Caco-2 (cell line): ENCODE measurements around the gene ARHGEF2. TPM values are rescaled to one million over a fixed set of nuclear protein-coding genes. Genes with fewer than 3 reads are reported as not detected.
A peak's percentile ranks its signal among the peaks of the same experiment; 100 is the strongest.

Experiments used
- BruUV-seq: library from RNA; stranded (reverse); fragments of 400-500 nt; replicated peaks from 2 replicates; lab custom pipeline; 2021; lab: Mats Ljungman, UMichigan
- CTCF ChIA-PET: fragments of 300-600 bp; sonication (Branson Sonifier 250); formaldehyde crosslinking; loops from one replicate; lab custom pipeline; 2022; ENCODE audit warnings: antibody characterized with exemption; lab: Charles Lee
- POLR2A ChIA-PET: fragments of 300-600 bp; sonication (Branson Sonifier 250); formaldehyde crosslinking; loops from one replicate; lab custom pipeline; 2022; ENCODE audit warnings: antibody characterized with exemption; lab: Charles Lee
- DNase-seq, 2 experiments: peaks; one replicate each; pipeline versions ENCODE4 v3.0.0 to v3.0.0-alpha.2; 2020 to 2022
- H3K27me3 ChIP-seq: replicated peaks from 2 replicates; pipeline ENCODE4 v1.6.0; 2011; ENCODE audit warnings: low read length; ENCODE audit not compliant: control insufficient read depth, insufficient read depth
- H3K36me3 ChIP-seq: 2 replicates; pipeline ENCODE4 v1.5.1; 2011; ENCODE audit warnings: low read length; ENCODE audit not compliant: control insufficient read depth, insufficient read depth
- H3K4me1 ChIP-seq: fragments of 250-450 bp; sonication (Bioruptor Pico); 2 replicates; pipeline ENCODE4 v1.5.1; 2020; ENCODE audit warnings: mild to moderate bottlenecking
- H3K4me3 ChIP-seq: 2 replicates; pipeline ENCODE4 v1.5.1; 2011; ENCODE audit warnings: low read depth, mild to moderate bottlenecking, control low read depth, low read length
- H3K9me3 ChIP-seq: fragments of 250-450 bp; sonication (Bioruptor Pico); 2 replicates; pipeline ENCODE4 v1.5.1; 2020; ENCODE audit warnings: mild to moderate bottlenecking, moderate library complexity
- H3K27ac Mint-ChIP-seq: one replicate; pipeline ENCODE4 v1.8.0; 2022; ENCODE audit warnings: mixed read lengths; ENCODE audit not compliant: unreplicated experiment
- H3K27me3 Mint-ChIP-seq: one replicate; pipeline ENCODE4 v1.8.0; 2022; ENCODE audit warnings: mixed read lengths; ENCODE audit not compliant: insufficient read depth, unreplicated experiment
- H3K36me3 Mint-ChIP-seq: one replicate; pipeline ENCODE4 v1.8.0; 2022; ENCODE audit warnings: mild to moderate bottlenecking, mixed read lengths; ENCODE audit not compliant: insufficient read depth, unreplicated experiment
- H3K4me1 Mint-ChIP-seq: one replicate; pipeline ENCODE4 v1.8.0; 2022; ENCODE audit warnings: low read depth, mixed read lengths; ENCODE audit not compliant: unreplicated experiment
- H3K4me3 Mint-ChIP-seq: one replicate; pipeline ENCODE4 v1.8.0; 2022; ENCODE audit warnings: mild to moderate bottlenecking, moderate library complexity, mixed read lengths; ENCODE audit not compliant: unreplicated experiment
- H3K9me3 Mint-ChIP-seq: one replicate; pipeline ENCODE4 v1.8.0; 2022; ENCODE audit warnings: mixed read lengths; ENCODE audit not compliant: unreplicated experiment
- intact Hi-C: fragments of 100-400 bp; cut with micrococcal nuclease; formaldehyde crosslinking; loops from one replicate; pipeline ENCODE4 v1.10.0; 2022; ENCODE audit not compliant: unreplicated experiment
- total RNA-seq: library from RNA; stranded (reverse); gene quantifications from 2 replicates; pipeline ENCODE4 v1.2.3, GENCODE V29; 2022
- TF ChIP-seq, protein P1 (sequence below), 2 experiments: fragments of 200-600 bp in 1 of 2; IDR thresholded peaks; 1 replicate in 1 of 2; 2 replicates in 1 of 2; pipeline versions ENCODE4 v1.5.1 to v1.8.0; 2011 to 2022; ENCODE audit warnings: antibody characterized with exemption in 1 of 2, control low read depth in 1 of 2, inconsistent platforms in 1 of 2, low read depth in 1 of 2, low read length in 1 of 2, mild to moderate bottlenecking in 1 of 2, moderate library complexity in 1 of 2; ENCODE audit not compliant: insufficient read depth in 1 of 2, severe bottlenecking in 1 of 2, unreplicated experiment in 1 of 2

Gene ARHGEF2
- total RNA-seq, 1 experiment from 2014 or later = 60.3 TPM

DNA sequence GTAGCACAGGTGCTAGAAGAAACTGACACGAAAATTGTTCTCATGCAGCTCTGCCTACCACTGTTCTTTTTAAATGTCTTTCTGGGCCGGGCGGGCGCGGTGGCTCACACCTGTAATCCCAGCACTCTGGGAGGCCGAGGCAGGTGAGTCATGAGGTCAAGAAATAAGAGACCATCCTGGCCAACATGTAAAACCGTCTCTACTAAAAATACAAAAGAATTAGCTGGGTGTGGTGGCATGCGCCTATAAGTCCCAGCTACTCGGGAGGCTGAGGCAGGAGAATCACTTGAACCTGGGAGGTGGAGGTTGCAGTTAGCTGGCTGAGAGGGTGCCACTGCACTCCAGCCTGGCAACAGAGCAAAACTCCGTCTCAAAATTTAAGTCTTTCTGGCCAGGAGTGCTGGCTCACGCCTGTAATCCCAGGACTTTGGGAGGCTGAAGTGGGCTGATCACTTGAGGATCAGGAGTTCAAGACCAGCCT, 66.3 kb downstream of the ARHGEF2 start:
- Mint-ChIP-seq H3K27ac (peak overlapping the region; percentile 84), H3K36me3 (peaks cover 63% of the 10 kb centered on the region), H3K4me3 (peak overlapping the region; percentile 89), H3K27me3 (no peaks in the 10 kb centered on the region), H3K9me3 (no peaks in the 10 kb centered on the region), H3K4me1 (peaks cover 15% of the 10 kb centered on the region)
- TF ChIP-seq, protein P1, sequence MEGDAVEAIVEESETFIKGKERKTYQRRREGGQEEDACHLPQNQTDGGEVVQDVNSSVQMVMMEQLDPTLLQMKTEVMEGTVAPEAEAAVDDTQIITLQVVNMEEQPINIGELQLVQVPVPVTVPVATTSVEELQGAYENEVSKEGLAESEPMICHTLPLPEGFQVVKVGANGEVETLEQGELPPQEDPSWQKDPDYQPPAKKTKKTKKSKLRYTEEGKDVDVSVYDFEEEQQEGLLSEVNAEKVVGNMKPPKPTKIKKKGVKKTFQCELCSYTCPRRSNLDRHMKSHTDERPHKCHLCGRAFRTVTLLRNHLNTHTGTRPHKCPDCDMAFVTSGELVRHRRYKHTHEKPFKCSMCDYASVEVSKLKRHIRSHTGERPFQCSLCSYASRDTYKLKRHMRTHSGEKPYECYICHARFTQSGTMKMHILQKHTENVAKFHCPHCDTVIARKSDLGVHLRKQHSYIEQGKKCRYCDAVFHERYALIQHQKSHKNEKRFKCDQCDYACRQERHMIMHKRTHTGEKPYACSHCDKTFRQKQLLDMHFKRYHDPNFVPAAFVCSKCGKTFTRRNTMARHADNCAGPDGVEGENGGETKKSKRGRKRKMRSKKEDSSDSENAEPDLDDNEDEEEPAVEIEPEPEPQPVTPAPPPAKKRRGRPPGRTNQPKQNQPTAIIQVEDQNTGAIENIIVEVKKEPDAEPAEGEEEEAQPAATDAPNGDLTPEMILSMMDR (IDR thresholded peaks at IDR 0.05; ENCODE audit: insufficient read depth in 1 of 2, low read depth in 1 of 2, low read length in 1 of 2, severe bottlenecking in 1 of 2, unreplicated experiment in 1 of 2) = no peak
- no peaks in the 10 kb centered on the region for H3K27me3 ChIP-seq
- no peak overlapping the region for H3K4me3 ChIP-seq
- intact Hi-C loops = loop anchor here (10.0 kb wide), 1 partner anchor 57 kb away; the partner anchor contains the start of genes GON4L and SYT11
- BruUV-seq = no TSS peak
- no peaks in the 10 kb centered on the region for H3K9me3 ChIP-seq
- H3K36me3 ChIP-seq = peaks cover 6% of the 10 kb centered on the region; the same call in 1 of the 2 replicates
- DNase-seq = peak in 1 of 2 experiments; percentile 15
- POLR2A ChIA-PET = no interaction called here
- 0 out of 2 replicates have a peak, but pooled peaks cover 7% of the 10 kb centered on the region for H3K4me1 ChIP-seq
- CTCF ChIA-PET = interaction anchor here (1.2 kb wide), 1 partner anchor 26 kb away, joined by 5 read pairs; no protein-coding TSS in a partner anchor

DNA sequence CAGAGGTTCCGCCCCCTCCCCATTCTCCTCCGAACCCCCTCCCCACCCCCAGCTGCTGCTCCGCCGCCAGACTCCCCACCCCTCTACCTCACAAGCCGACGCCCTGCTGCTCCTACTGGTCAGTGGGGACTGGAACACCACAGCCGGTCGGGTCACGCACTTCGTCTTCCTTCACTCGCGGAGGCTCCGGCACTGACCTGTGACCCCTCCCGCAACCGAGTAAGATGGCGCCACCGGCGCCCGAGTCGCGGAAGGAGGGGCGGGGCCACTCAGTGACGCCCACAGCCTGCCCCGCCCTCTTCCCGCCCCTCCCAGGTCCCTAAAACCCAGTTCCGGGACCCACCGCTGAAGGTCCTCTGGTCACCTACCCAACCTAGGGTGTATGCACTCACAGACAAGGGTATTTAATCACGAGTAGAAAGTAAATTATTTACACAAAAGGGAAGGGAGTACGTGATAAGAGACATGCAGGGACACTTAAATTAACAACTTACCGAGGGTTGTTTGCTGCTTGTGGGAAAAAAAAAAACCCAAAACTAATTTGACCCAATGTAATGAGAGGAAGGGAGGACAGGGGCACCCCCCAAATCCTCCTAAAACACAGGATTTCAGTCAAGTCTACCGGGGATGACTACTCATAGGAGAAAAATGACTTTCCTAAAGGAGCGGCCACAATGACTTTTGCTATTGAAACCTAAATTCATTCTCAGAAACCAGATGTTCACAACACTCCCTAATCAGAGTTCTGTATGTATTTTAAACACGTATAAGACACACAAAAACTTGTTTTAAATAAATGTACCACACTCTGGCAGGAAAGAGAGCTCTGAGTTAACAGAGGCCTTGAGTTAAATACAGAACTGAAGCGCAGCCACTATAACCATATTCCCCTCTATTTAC, 66.9 kb downstream of the ARHGEF2 start, which contains the start of gene RIT1:
TSS of gene RIT1 (minus strand) at position 194 of the 900 bp plus-strand sequence. CDS start 588 bp downstream, outside the sequence.
- Mint-ChIP-seq H3K4me3 (peak within 1 kb of the TSS; percentile 89), H3K4me1 (peaks cover 15% of the 10 kb centered on the region), H3K36me3 (peaks cover 70% of the 10 kb centered on the region), H3K27me3 (no peaks in the 10 kb centered on the region), H3K27ac (peak within 1 kb of the TSS; percentile 84), H3K9me3 (no peaks in the 10 kb centered on the region)
- CTCF ChIA-PET = interaction anchor here (1.2 kb wide), 1 partner anchor 27 kb away, joined by 5 read pairs; no protein-coding TSS in a partner anchor
- Histone ChIP-seq H3K9me3 (no peaks in the 10 kb centered on the region), H3K4me1 (0 out of 2 replicates have a peak, but pooled peaks cover 7% of the 10 kb centered on the region), H3K27me3 (no peaks in the 10 kb centered on the region), H3K36me3 (peaks cover 6% of the 10 kb centered on the region; the same call in 1 of the 2 replicates), H3K4me3 (peak within 1 kb of the TSS; percentile 57)
- DNase-seq = peak; percentile 92 to 93
- no TSS peak for BruUV-seq
- intact Hi-C loops = loop anchor here (10.0 kb wide), 1 partner anchor 57 kb away; the partner anchor contains the start of genes GON4L and SYT11
- POLR2A ChIA-PET = no interaction called here
- TF ChIP-seq, protein P1 (IDR thresholded peaks at IDR 0.05; ENCODE audit: insufficient read depth in 1 of 2, low read depth in 1 of 2, low read length in 1 of 2, severe bottlenecking in 1 of 2, unreplicated experiment in 1 of 2) = peak in 1 of 2 experiments; percentile 17

GRCh38 chr1:155910621-155911121, 67.7 kb downstream of the ARHGEF2 start:
- Mint-ChIP-seq H3K4me3 (peak overlapping the region; percentile 89), H3K27ac (peak overlapping the region; percentile 84), H3K4me1 (peaks cover 15% of the 10 kb centered on the region), H3K36me3 (peaks cover 75% of the 10 kb centered on the region), H3K27me3 (no peaks in the 10 kb centered on the region), H3K9me3 (no peaks in the 10 kb centered on the region)
- TF ChIP-seq, protein P1 (IDR thresholded peaks at IDR 0.05; ENCODE audit: insufficient read depth in 1 of 2, low read depth in 1 of 2, low read length in 1 of 2, severe bottlenecking in 1 of 2, unreplicated experiment in 1 of 2) = no peak
- peak; percentile 41 to 43 for DNase-seq
- H3K4me3 ChIP-seq = peak overlapping the region; percentile 57
- H3K27me3 ChIP-seq = no peaks in the 10 kb centered on the region
- no peaks in the 10 kb centered on the region for H3K9me3 ChIP-seq
- 0 out of 2 replicates have a peak, but pooled peaks cover 7% of the 10 kb centered on the region for H3K4me1 ChIP-seq
- intact Hi-C loops = loop anchor here (10.0 kb wide), 1 partner anchor 56 kb away; the partner anchor contains the start of genes GON4L and SYT11
- H3K36me3 ChIP-seq = peaks cover 6% of the 10 kb centered on the region; the same call in 1 of the 2 replicates
- ChIA-PET POLR2A (no interaction called here), CTCF (interaction anchor here (0.7 kb wide), 1 partner anchor 79 kb away, joined by 3 read pairs; no protein-coding TSS in a partner anchor)
- no TSS peak for BruUV-seq
